ENCODE results near the gene RIC8A. TPM values are rescaled to one million over a fixed set of nuclear protein-coding genes. Genes with fewer than 3 reads are reported as not detected.

RIC8A gene
- polyA plus RNA-seq, 1 donor from 2014 or later: 128 TPM

DNA sequence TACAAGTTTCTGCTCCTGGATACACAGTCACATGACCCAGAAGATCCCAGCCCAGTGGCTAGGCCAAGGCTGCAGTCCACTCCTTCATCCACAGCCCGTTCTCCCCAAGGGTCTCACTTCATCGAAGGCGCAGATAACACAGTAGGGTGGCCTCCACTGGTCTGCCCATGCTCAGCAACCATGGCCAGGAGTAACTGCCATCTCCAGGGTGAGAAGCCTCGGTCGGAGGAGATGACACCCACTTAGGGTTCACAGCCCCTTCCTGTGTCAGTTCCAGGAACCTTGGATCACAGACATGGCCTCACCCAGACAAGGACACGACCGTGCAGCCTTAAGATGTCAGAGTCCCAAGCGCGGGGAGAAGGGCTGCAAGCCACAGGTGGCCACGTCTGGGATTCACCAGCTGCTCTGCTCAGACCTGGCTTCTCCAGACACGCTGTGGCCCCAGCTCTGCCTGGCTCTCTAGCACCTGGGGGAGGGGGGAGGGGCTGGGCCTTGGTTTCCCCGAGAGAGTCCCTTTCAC, 2.9 kb upstream of the RIC8A start:
- Histone ChIP-seq H3K9me3 (ENCODE audit: low read length) (no peaks in the 10 kb centered on the region), H3K79me2 (replicated peaks; ENCODE audit: insufficient read depth, low read length) (peaks cover 20% of the 10 kb centered on the region), H3K27ac (ENCODE audit: low read length) (no peak overlapping the region), H3F3A (ENCODE audit: insufficient read depth, low read length, poor library complexity, severe bottlenecking) (no peaks in the 10 kb centered on the region), H3K36me3 (ENCODE audit: insufficient read depth, low read length) (no peaks in the 10 kb centered on the region), H4K20me1 (ENCODE audit: insufficient read depth) (peaks cover 3% of the 10 kb centered on the region), H3K9me2 (ENCODE audit: insufficient read depth, low read length) (no peaks in the 10 kb centered on the region), H2AFZ (ENCODE audit: low read depth, low read length) (no peak overlapping the region), H3K4me2 (ENCODE audit: low read length) (no peak overlapping the region), H3K9ac (ENCODE audit: low read length) (no peak overlapping the region), H3K27me3 (ENCODE audit: insufficient read depth, low read depth, low read length) (no peaks in the 10 kb centered on the region), H3K4me3 (ENCODE audit: low read length) (no peak overlapping the region)
- TF ChIP-seq, protein P1, sequence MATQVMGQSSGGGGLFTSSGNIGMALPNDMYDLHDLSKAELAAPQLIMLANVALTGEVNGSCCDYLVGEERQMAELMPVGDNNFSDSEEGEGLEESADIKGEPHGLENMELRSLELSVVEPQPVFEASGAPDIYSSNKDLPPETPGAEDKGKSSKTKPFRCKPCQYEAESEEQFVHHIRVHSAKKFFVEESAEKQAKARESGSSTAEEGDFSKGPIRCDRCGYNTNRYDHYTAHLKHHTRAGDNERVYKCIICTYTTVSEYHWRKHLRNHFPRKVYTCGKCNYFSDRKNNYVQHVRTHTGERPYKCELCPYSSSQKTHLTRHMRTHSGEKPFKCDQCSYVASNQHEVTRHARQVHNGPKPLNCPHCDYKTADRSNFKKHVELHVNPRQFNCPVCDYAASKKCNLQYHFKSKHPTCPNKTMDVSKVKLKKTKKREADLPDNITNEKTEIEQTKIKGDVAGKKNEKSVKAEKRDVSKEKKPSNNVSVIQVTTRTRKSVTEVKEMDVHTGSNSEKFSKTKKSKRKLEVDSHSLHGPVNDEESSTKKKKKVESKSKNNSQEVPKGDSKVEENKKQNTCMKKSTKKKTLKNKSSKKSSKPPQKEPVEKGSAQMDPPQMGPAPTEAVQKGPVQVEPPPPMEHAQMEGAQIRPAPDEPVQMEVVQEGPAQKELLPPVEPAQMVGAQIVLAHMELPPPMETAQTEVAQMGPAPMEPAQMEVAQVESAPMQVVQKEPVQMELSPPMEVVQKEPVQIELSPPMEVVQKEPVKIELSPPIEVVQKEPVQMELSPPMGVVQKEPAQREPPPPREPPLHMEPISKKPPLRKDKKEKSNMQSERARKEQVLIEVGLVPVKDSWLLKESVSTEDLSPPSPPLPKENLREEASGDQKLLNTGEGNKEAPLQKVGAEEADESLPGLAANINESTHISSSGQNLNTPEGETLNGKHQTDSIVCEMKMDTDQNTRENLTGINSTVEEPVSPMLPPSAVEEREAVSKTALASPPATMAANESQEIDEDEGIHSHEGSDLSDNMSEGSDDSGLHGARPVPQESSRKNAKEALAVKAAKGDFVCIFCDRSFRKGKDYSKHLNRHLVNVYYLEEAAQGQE (IDR thresholded peaks at IDR 0.05; ENCODE audit: borderline replicate concordance): no peak
- TF ChIP-seq, protein P2, sequence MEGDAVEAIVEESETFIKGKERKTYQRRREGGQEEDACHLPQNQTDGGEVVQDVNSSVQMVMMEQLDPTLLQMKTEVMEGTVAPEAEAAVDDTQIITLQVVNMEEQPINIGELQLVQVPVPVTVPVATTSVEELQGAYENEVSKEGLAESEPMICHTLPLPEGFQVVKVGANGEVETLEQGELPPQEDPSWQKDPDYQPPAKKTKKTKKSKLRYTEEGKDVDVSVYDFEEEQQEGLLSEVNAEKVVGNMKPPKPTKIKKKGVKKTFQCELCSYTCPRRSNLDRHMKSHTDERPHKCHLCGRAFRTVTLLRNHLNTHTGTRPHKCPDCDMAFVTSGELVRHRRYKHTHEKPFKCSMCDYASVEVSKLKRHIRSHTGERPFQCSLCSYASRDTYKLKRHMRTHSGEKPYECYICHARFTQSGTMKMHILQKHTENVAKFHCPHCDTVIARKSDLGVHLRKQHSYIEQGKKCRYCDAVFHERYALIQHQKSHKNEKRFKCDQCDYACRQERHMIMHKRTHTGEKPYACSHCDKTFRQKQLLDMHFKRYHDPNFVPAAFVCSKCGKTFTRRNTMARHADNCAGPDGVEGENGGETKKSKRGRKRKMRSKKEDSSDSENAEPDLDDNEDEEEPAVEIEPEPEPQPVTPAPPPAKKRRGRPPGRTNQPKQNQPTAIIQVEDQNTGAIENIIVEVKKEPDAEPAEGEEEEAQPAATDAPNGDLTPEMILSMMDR (IDR thresholded peaks at IDR 0.05; ENCODE audit: poor library complexity, severe bottlenecking): no peak

DNA sequence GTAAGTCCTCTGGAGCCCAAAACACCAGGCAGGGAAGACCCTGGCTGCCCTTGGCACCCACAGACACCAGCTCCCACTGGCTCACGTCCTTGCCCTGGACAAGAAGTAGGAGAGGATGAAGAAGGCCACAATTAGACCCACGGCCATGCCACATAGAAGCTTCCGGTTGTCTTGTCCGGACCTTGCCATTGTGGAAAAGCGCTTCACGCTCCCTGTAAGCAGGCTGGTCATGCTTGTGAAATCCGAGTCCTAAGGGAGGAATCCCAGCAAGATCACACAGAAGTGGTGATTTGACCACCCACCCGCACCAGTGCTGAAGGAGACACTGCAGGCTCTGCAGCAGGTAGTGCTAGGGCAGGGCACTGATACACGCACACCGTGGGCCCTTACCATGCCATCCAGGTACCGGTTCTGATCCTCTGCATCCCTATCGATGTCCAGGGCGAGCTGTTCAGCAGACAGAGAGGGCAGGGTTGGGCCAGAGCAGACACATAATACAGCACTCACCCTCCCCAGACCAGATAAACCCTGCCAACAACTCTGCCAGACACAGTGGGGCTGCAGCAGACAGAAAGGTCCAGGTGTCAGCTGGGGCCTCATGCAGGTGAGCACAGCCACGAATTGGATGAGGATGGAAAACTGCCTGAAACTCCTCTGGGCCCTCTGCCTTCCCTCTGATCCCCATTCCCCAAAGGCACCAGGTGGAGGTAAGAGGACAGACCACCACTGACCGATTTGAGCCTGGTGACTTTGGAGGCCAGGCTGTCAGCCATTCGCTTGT, 2.1 kb upstream of the RIC8A start:
- no peaks in the 10 kb centered on the region for H3K9me3 ChIP-seq (ENCODE audit: low read length)
- H3K9me2 ChIP-seq (ENCODE audit: insufficient read depth, low read length): no peaks in the 10 kb centered on the region
- H3K36me3 ChIP-seq (ENCODE audit: insufficient read depth, low read length): no peaks in the 10 kb centered on the region
- peaks cover 28% of the 10 kb centered on the region for H3K79me2 ChIP-seq (replicated peaks; ENCODE audit: insufficient read depth, low read length)
- H2AFZ ChIP-seq (ENCODE audit: low read depth, low read length): no peak overlapping the region
- H3K4me2 ChIP-seq (ENCODE audit: low read length): no peak overlapping the region
- TF ChIP-seq EP300 (conservative IDR thresholded peaks at IDR 0.05; ENCODE audit: poor library complexity, severe bottlenecking) (no peak), EZH2 (IDR thresholded peaks at IDR 0.05; ENCODE audit: borderline replicate concordance, insufficient read depth, low read length, poor library complexity, severe bottlenecking) (no peak)
- TF ChIP-seq, protein P2 (IDR thresholded peaks at IDR 0.05; ENCODE audit: poor library complexity, severe bottlenecking): no peak
- peak overlapping the region; percentile 97 for H3K4me3 ChIP-seq (ENCODE audit: low read length)
- H4K20me1 ChIP-seq (ENCODE audit: insufficient read depth): peaks cover 3% of the 10 kb centered on the region
- H3K27me3 ChIP-seq (ENCODE audit: insufficient read depth, low read depth, low read length): no peaks in the 10 kb centered on the region
- no peak overlapping the region for H3K27ac ChIP-seq (ENCODE audit: low read length)
- H3K9ac ChIP-seq (ENCODE audit: low read length): peak overlapping the region; percentile 98
- H3F3A ChIP-seq (ENCODE audit: insufficient read depth, low read length, poor library complexity, severe bottlenecking): no peaks in the 10 kb centered on the region
